Sigmoid colon (tissue), 7 donors: ENCODE data around the gene MAPRE2. TPM values are rescaled to one million over a fixed set of nuclear protein-coding genes. Genes with fewer than 3 reads are reported as not detected.
A peak's percentile ranks its signal among the peaks of the same experiment; 100 is the strongest.

Experiments
- DNase-seq: peaks from one replicate; pipeline ENCODE4 v3.0.0-alpha.2; 2019
- H3K27ac ChIP-seq, 4 donors: fragments of 200-600 bp; sonication (generic); one replicate each; pipeline ENCODE4 v1.5.1; 2016 to 2019; ENCODE audit warnings: mild to moderate bottlenecking in 1 of 4
- H3K27me3 ChIP-seq, 3 donors: fragments of 200-600 bp; sonication (generic); one replicate each; pipeline ENCODE4 v1.5.1; 2019; ENCODE audit warnings: mild to moderate bottlenecking in 1 of 3
- H3K36me3 ChIP-seq, 4 donors: fragments of 200-600 bp; sonication (generic); one replicate each; pipeline ENCODE4 v1.5.1; 2016 to 2019
- H3K4me1 ChIP-seq, 4 donors: fragments of 200-600 bp; sonication (generic); one replicate each; pipeline ENCODE4 v1.5.1; 2017 to 2019
- H3K4me3 ChIP-seq, 4 donors: fragments of 200-600 bp; sonication (generic); one replicate each; pipeline ENCODE4 v1.5.1; 2017 to 2019; ENCODE audit warnings: mild to moderate bottlenecking in 2 of 4, moderate library complexity in 1 of 4
- H3K9me3 ChIP-seq, 4 donors: fragments of 200-600 bp in 3 of 4; sonication (generic) in 3 of 4; one replicate each; pipeline versions ENCODE4 v1.5.1 to v1.6.1; 2013 to 2019
- EP300 ChIP-seq, 4 donors: sonication (generic); formaldehyde crosslinking; IDR thresholded peaks; one replicate each; pipeline ENCODE4 v1.6.1; 2017; ENCODE audit warnings: antibody characterized with exemption in 4 of 4
- POLR2A ChIP-seq, 2 donors: fragments of 450-650 bp; IDR thresholded peaks; one replicate each; pipeline ENCODE4 v1.6.1; 2016; ENCODE audit warnings: antibody characterized with exemption in 2 of 2, mild to moderate bottlenecking in 2 of 2, moderate library complexity in 2 of 2
- POLR2AphosphoS5 ChIP-seq, 4 donors: sonication (generic); formaldehyde crosslinking; IDR thresholded peaks; one replicate each; pipeline ENCODE4 v1.6.1; 2017; ENCODE audit warnings: antibody characterized with exemption in 4 of 4
- WGBS, 2 donors: extraction: QIAGEN DNeasy Blood & Tissue Kit; methylation state at CpG; one replicate each; pipeline ENCODE4 v1.1.7; 2013; 5-methylcytosine and 5-hydroxymethylcytosine counted together
- intact Hi-C: fragments of 100-400 bp; cut with DNase I; formaldehyde crosslinking; loops from one replicate; pipeline ENCODE4 v1.15.1; 2023
- polyA plus RNA-seq, 3 donors: library from polyadenylated mRNA; stranded (reverse); fragments of 200-250 nt; gene quantifications; one replicate each; pipeline ENCODE4 v1.2.3, GENCODE V29; 2013
- total RNA-seq, 4 donors: library from RNA; depleted of rRNA; stranded (reverse); fragments of >200 nt; gene quantifications; one replicate each; pipeline ENCODE4 v1.1.0, GENCODE V29; 2016
- TF ChIP-seq, protein P1 (sequence below), 4 experiments: fragments of 450-650 bp in 3 of 4; fragments of 200-600 bp in 1 of 4; IDR thresholded peaks; one replicate each; pipeline ENCODE4 v1.5.1; 2016 to 2019; ENCODE audit warnings: antibody characterized with exemption in 4 of 4, mild to moderate bottlenecking in 3 of 4, moderate library complexity in 2 of 4
- donor health status: healthy with polysubstance abuse.
- donor health status: Bipolar disorder and iron deficiency.
- donor health status: healthy.

MAPRE2 gene
- total RNA-seq (10 to 100 TPM; 14.0 to 31.6 (median 27.9) TPM), polyA plus RNA-seq (10 to 100 TPM; 16.8 to 21.0 (median 19.1) TPM)

DNA sequence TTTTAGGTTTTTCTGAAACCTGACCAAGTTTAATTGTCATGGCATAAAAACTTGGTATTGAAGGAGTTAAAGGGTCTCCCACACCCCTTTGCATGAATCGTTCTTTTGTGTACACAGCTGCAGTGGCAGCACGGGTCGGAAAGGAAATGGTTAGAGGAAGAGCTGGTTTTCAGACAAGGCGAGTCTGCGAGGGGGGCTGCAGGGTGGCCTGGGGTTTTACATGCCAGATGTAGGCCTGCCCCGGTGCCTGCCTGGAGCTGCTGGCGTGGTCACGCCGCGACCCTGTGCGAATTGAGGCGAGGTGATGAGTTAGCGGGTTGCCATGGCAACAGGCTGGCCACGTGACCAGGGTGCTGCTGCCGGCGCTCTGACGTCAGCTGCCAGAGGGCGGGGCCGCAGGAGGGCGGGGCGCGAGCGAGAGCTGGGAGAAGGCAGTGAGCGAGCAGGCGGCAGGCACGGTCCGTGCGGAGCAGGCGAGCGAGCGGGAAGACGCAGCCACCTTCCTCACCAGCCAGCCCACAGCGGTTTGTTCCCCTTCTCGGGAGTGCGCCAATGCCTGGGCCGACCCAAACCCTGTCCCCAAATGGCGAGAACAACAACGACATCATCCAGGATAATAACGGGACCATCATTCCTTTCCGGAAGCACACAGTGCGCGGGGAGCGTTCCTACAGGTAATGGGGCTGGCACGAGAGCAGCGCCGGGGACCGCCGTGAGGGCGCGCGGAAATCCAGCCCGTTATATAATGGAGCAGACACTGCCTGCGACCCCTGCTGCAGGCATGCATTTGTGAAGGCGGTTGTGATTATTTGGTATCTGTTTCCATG is at the start of gene MAPRE2:
TSS of gene MAPRE2 (plus strand) at position 426 of the 827 bp plus-strand sequence. CDS start at position 553, 127 bp downstream.
- H3K4me3 ChIP-seq = peak within 1 kb of the TSS; percentile 62 to 89 (median 82)
- no peaks in the 10 kb centered on the region for H3K27me3 ChIP-seq
- peak; percentile 98 to 100 (median 98) for TF ChIP-seq POLR2AphosphoS5 (IDR thresholded peaks at IDR 0.05)
- TF ChIP-seq, protein P1, sequence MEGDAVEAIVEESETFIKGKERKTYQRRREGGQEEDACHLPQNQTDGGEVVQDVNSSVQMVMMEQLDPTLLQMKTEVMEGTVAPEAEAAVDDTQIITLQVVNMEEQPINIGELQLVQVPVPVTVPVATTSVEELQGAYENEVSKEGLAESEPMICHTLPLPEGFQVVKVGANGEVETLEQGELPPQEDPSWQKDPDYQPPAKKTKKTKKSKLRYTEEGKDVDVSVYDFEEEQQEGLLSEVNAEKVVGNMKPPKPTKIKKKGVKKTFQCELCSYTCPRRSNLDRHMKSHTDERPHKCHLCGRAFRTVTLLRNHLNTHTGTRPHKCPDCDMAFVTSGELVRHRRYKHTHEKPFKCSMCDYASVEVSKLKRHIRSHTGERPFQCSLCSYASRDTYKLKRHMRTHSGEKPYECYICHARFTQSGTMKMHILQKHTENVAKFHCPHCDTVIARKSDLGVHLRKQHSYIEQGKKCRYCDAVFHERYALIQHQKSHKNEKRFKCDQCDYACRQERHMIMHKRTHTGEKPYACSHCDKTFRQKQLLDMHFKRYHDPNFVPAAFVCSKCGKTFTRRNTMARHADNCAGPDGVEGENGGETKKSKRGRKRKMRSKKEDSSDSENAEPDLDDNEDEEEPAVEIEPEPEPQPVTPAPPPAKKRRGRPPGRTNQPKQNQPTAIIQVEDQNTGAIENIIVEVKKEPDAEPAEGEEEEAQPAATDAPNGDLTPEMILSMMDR (IDR thresholded peaks at IDR 0.05) = no peak
- peak; percentile 79 to 92 for TF ChIP-seq POLR2A (IDR thresholded peaks at IDR 0.05)
- peak in 1 of 4 donors; percentile 88 for TF ChIP-seq EP300 (IDR thresholded peaks at IDR 0.05)
- no peaks in the 10 kb centered on the region for H3K36me3 ChIP-seq
- peak; percentile 99 for DNase-seq
- WGBS, 2 donors = 0% methylated on average over 54 of the region's 54 CpGs
- no peaks in the 10 kb centered on the region for H3K9me3 ChIP-seq
- H3K27ac ChIP-seq = peak within 1 kb of the TSS; percentile 80 to 89 (median 85)
- peaks cover 0 to 40% (median 31%) of the 10 kb centered on the region in 4 donors for H3K4me1 ChIP-seq
- intact Hi-C loops = loop anchor here (5.0 kb wide), 2 partner anchors 64 to 76 kb away; no protein-coding TSS in a partner anchor

DNA sequence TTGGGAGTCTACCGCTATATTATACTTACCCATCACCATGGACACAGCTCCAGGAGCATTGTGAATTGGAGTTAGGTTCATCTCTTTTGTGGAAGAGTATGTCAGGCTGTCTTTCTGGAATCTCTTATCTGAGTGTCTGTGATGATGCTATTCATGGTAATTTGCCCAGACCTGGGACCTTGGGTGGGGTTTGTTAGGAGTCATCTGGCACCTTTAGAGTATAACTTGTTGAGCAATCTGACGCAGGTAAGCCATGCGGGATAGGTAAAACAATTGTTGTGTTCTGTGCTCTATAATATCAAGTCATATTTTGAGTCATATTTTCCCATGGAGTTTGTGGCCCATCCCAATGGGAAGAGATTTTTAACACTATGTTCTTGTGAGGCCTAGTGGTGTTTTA is 49.7 kb upstream of the MAPRE2 start:
- peaks cover 0 to 11% (median 2%) of the 10 kb centered on the region in 4 donors for H3K4me1 ChIP-seq
- TF ChIP-seq, protein P1 (IDR thresholded peaks at IDR 0.05) = no peak
- TF ChIP-seq POLR2A (IDR thresholded peaks at IDR 0.05) (no peak), POLR2AphosphoS5 (IDR thresholded peaks at IDR 0.05) (no peak), EP300 (IDR thresholded peaks at IDR 0.05) (no peak)
- H3K27me3 ChIP-seq = no peaks in the 10 kb centered on the region
- H3K36me3 ChIP-seq = no peaks in the 10 kb centered on the region
- intact Hi-C loops = no loop called here
- H3K9me3 ChIP-seq = no peaks in the 10 kb centered on the region
- no peak for DNase-seq
- no peak overlapping the region for H3K27ac ChIP-seq
- WGBS, 2 donors = 85 to 94% methylated on average over 3 of the region's 3 CpGs
- no peak overlapping the region for H3K4me3 ChIP-seq

DNA sequence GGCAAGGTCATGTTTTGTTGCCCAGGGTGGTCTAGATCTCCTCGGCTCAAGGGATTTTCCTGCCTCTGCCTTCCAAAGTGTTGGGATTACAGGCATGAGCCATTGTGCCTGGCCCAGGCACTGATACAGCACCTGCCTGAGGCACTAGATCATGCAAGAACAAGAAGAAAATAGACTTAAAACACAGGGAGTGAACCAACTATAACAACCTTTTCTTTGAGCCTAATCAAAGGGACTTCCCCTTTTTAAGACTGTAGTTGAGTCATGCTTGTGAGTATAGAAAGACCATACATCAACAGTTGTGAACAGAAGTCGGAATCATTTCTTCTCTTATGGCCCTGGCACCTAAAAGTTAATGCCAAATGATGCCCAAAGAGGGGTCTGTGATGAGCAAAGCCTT is 47.9 kb upstream of the MAPRE2 start:
- H3K27ac ChIP-seq = no peak overlapping the region
- intact Hi-C loops = no loop called here
- no peaks in the 10 kb centered on the region for H3K27me3 ChIP-seq
- no peak overlapping the region for H3K4me3 ChIP-seq
- H3K36me3 ChIP-seq = no peaks in the 10 kb centered on the region
- peaks cover 0 to 11% (median 2%) of the 10 kb centered on the region in 4 donors for H3K4me1 ChIP-seq
- no peak for DNase-seq
- TF ChIP-seq EP300 (IDR thresholded peaks at IDR 0.05) = no peak
- TF ChIP-seq, protein P1 (IDR thresholded peaks at IDR 0.05) = no peak
- TF ChIP-seq POLR2AphosphoS5 (IDR thresholded peaks at IDR 0.05) = no peak
- no peak for TF ChIP-seq POLR2A (IDR thresholded peaks at IDR 0.05)
- 92 to 93% methylated on average over 2 of the region's 2 CpGs for WGBS, 2 donors
- H3K9me3 ChIP-seq = no peaks in the 10 kb centered on the region

DNA sequence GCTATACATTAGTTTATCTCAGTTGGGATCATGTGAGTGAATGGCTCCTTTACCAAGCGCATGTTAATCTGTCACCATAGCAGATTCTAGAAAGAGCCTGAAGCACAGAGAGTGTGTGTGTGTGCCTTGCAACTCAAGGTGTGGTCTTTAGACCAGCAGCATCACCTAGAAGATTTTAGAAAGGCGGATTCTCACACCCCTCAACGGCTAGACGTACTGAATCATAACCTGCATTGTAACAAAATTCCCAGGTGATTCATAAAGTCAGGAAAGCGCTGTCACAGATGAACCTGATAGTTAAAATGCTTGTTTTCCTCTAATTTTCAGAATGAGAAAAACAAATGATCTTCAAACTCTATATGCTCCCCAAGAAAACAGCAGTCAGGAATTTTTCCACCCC is 45.5 kb upstream of the MAPRE2 start:
- Histone ChIP-seq H3K9me3 (no peaks in the 10 kb centered on the region), H3K4me1 (peaks cover 0 to 4% (median 2%) of the 10 kb centered on the region in 4 donors), H3K4me3 (no peak overlapping the region), H3K27me3 (no peaks in the 10 kb centered on the region), H3K36me3 (no peaks in the 10 kb centered on the region), H3K27ac (no peak overlapping the region)
- TF ChIP-seq, protein P1 (IDR thresholded peaks at IDR 0.05) = no peak
- no peak for TF ChIP-seq POLR2AphosphoS5 (IDR thresholded peaks at IDR 0.05)
- no peak for TF ChIP-seq POLR2A (IDR thresholded peaks at IDR 0.05)
- TF ChIP-seq EP300 (IDR thresholded peaks at IDR 0.05) = no peak
- 96 to 98% methylated on average over 5 of the region's 5 CpGs for WGBS, 2 donors
- intact Hi-C loops = no loop called here
- no peak for DNase-seq
